ENCODE results near the gene EXTL2.
"Not testable (repeated sequence)": the region's sequence is repeated elsewhere in the genome, so short reads cannot be mapped to it uniquely, and the experiment has no call there.

Gene EXTL2

GRCh38 chr1:100891380-100891779, 3.3 kb downstream of the EXTL2 start (continued):
- no peak for TF ChIP-seq ZFP41 (tag by site-specific recombination; IDR thresholded peaks at IDR 0.05; ENCODE audit: borderline replicate concordance)
- no peak for TF ChIP-seq ZNF623 (tag by site-specific recombination; IDR thresholded peaks at IDR 0.05)
- no peak for TF ChIP-seq KLF17 (tag by site-specific recombination; IDR thresholded peaks at IDR 0.05)
- TF ChIP-seq ZNF280D (tag by site-specific recombination; IDR thresholded peaks at IDR 0.05), result no peak
- TF ChIP-seq ZNF555 (tag by site-specific recombination; conservative IDR thresholded peaks at IDR 0.05), result no peak
- no peak for TF ChIP-seq ZBTB49 (tag by site-specific recombination; IDR thresholded peaks at IDR 0.05; ENCODE audit: low read depth)
- TF ChIP-seq SP2 (tag by site-specific recombination; IDR thresholded peaks at IDR 0.05), result no peak
- TF ChIP-seq ZNF223 (tag by site-specific recombination; IDR thresholded peaks at IDR 0.05), result no peak

GRCh38 chr1:100889869-100890482, 4.7 kb downstream of the EXTL2 start:
- H3K9me3 ChIP-seq (ENCODE audit: control insufficient read depth, insufficient read depth, low read depth, low read length), result not testable (repeated sequence)
- CTCF ChIA-PET, result interaction anchor here (0.5 kb wide), 1 partner anchor 572 kb away, joined by 4 read pairs; no protein-coding TSS in a partner anchor

More at GRCh38 chr1:100889869-100890482, 4.7 kb downstream of the EXTL2 start:
- H3K4me3 ChIP-seq (ENCODE audit: low read depth, low read length); H3K4me1 ChIP-seq (ENCODE audit: control insufficient read depth, insufficient read depth, low read length); POLR2A ChIA-PET; H3K27ac ChIP-seq (ENCODE audit: extremely low read depth, low read depth, low read length): not testable (repeated sequence)
- TF ChIP-seq ZNF626 (tag by site-specific recombination; IDR thresholded peaks at IDR 0.05) (peak; percentile 84), ZNF518A (tag by site-specific recombination; conservative IDR thresholded peaks at IDR 0.05; ENCODE audit: low read depth) (0 out of 2 replicates have a peak, but pooled peaks have one; percentile 34), ZNF280D (tag by site-specific recombination; IDR thresholded peaks at IDR 0.05) (0 out of 2 replicates have a peak, but pooled peaks have one; percentile 17), SETDB1 (IDR thresholded peaks at IDR 0.05; ENCODE audit: insufficient read length, low read length) (peak; percentile 96), ZNF585B (tag by site-specific recombination; IDR thresholded peaks at IDR 0.05) (peak; percentile 93), TRIM28 (IDR thresholded peaks at IDR 0.05; ENCODE audit: borderline replicate concordance, low read length) (peak; percentile 16; the same call in 1 of the 2 replicates), ZNF549 (tag by site-specific recombination; IDR thresholded peaks at IDR 0.05) (peak; percentile 40; the same call in 1 of the 2 replicates), ZNF529 (tag by site-specific recombination; IDR thresholded peaks at IDR 0.05; ENCODE audit: insufficient replicate concordance) (peak; percentile 35), ZNF610 (tag by site-specific recombination; IDR thresholded peaks at IDR 0.05; ENCODE audit: borderline replicate concordance) (peak; percentile 48; the same call in 1 of the 2 replicates)
- peaks cover 0 to 10% of the 10 kb centered on the region in 2 experiments; a peak in 1 of 3 replicates for H3K36me3 ChIP-seq (ENCODE audit: control insufficient read depth in 2 of 2, insufficient read depth in 1 of 2, low read length in 2 of 2)
